GM12864 (cell line): ENCODE data around the gene NEMP1.

Experiments used
- DNase-seq: peaks from one replicate; pipeline ENCODE4 v3.0.0-alpha.2; 2011; ENCODE audit warnings: low read depth
- H3K4me3 ChIP-seq: 2 replicates; pipeline ENCODE4 v1.5.1; 2011; ENCODE audit warnings: mild to moderate bottlenecking, low read depth, low read length, control low read depth
- CTCF ChIP-seq: IDR thresholded peaks from 2 replicates; pipeline ENCODE4 v1.5.1; 2011; ENCODE audit warnings: low read depth, mild to moderate bottlenecking, moderate library complexity, low read length, control low read depth, inconsistent platforms; ENCODE audit errors: missing control alignments

The NEMP1 gene

DNA sequence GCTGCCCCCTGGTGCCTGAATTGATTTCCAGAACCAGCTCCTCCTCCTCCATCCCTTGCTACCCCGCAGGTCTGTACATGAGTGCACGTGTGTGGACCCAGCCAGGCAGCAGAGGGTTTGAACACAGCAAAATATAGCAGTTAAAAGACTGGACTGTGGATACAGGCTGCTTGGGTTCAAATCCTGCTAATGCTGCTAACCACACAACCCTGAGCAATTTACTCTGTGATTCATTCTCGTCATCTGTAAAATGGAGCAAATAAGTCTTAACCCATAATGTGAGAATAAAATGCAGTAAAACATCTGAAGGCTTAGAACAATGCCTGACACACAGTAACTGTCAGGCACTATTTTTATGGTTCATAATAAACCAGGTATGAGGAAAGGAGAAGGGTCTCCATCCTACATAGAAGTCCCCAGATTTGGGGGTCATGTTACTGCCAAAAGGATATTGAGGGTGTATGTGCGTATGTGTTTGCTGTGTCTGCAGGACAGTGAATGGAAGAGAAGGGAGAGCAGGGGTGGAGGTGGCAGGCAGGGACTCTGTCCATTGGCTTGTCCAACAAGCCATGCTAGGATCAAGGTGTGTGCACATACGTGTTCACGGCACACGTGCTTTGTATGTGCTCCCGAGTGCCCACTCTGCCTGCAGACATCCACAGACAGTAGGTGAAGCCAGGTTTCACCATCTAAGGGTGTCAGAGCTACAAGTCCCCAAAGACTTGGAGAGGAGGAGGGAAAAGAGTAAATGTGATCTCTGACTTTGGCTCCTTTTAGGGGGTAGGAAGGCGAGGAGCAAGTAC lies 34.1 kb upstream of the NEMP1 start:
- TF ChIP-seq CTCF = peak; percentile 81
- no peak for DNase-seq
- H3K4me3 ChIP-seq = peak overlapping the region; percentile 98; the same call in 1 of the 2 replicates

DNA sequence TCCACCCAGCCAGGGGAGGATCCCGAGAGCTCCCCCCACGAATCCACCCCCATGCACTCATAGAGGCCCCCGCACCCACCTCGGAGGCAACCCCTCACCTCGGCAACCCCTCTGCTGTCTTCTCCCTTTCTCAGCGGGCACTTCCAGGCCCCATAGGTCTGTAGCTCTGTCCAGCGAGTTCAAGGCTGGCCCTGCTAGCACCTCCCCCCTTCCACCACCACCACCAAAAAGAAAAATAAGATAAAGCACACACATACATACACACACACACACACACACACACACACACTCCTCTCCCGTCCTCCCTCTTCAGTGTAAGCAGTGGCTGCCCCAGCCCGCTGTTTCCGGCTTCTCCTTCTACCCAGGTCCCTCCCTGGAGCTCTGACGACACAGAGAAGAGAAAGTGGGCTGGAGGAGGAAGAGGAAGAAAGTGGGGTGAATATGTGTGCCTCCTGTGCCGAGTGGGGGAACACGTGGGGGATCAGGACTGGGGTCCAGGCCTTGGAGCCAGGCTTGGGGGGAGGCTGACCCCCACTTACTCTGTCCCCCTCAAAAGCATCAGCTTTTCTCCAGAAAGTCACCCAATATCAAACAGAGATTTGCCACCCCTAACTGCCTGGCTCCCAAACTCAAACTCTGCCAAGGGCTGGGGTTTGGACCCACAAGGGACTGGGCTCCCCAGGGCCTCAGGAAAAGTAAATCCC lies 32.6 kb upstream of the NEMP1 start, which contains the start of gene STAT6:
Gene STAT6 (minus strand): TSS at position 332 of the 704 bp plus-strand sequence. CDS start 3,084 bp downstream, outside the sequence.
- TF ChIP-seq CTCF = no peak
- H3K4me3 ChIP-seq = peak within 1 kb of the TSS; percentile 98
- DNase-seq = peak; percentile 75

- H3K4me3 ChIP-seq = peak overlapping the region; percentile 98
- peak; percentile 11 for TF ChIP-seq CTCF
- DNase-seq = no peak
These were observed 31.8 kb upstream of the NEMP1 start for GRCh38 chr12:57110104-57111030.

- no peak for TF ChIP-seq CTCF
- no peak for DNase-seq
- peak overlapping the region; percentile 98 for H3K4me3 ChIP-seq
These were observed 30.9 kb upstream of the NEMP1 start for GRCh38 chr12:57109207-57110103.

DNA sequence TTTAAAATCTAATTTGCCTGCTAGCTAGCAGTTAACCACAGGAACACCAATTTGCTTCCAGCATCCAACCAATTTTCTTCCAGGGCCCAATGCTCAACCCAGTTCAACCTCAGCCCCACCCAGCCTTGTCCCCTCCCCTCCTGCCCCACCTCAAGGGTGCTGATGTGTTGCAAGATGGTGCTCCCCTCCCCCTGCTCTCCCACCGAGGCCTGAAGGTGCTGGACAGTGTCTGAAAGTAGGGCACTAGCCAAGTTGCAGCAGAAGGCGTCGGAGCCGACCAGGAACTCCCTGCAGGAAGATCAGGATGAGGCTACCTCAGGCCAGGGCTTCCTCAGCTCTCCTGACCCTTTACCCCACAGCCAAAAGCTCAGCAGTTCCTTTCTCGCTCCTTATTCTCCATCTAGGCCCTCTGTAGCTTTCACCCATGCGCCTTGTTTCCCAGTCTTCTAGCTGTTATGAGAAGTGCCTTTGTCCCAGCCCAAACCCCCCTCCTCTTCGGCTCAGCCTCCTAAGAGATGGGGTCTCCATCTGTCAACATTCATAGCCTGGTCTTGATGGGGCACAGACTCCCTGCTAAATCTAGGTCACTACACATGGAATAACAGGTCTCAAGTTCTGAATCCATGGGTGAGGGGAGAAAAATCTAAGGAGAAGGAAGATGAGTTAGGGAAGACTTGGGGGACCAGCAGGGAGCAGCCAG lies 29.0 kb upstream of the NEMP1 start:
- TF ChIP-seq CTCF = no peak
- DNase-seq = no peak
- no peak overlapping the region for H3K4me3 ChIP-seq
